Measurements from ENCODE around the gene CNGA3.
A peak's percentile ranks its signal among the peaks of the same experiment; 100 is the strongest.
"Not testable (repeated sequence)": the region's sequence is repeated elsewhere in the genome, so short reads cannot be mapped to it uniquely, and the experiment has no call there.

Gene CNGA3

GRCh38 chr2:98320171-98320570 is 26.1 kb upstream of the CNGA3 start:
- H3K27ac ChIP-seq, H3K4me3 ChIP-seq: not testable (repeated sequence)

GRCh38 chr2:98324181-98324580 is 22.1 kb upstream of the CNGA3 start:
- Histone ChIP-seq H3K27ac (no peak overlapping the region), H3K4me3 (no peak overlapping the region)

- no peak overlapping the region for H3K27ac ChIP-seq
- no peak overlapping the region for H3K4me3 ChIP-seq
Measured at GRCh38 chr2:98327776-98328175, 18.5 kb upstream of the CNGA3 start.

GRCh38 chr2:98329549-98329948 is 16.7 kb upstream of the CNGA3 start:
- Histone ChIP-seq H3K27ac (no peak overlapping the region), H3K4me3 (no peak overlapping the region)

- Histone ChIP-seq H3K27ac (peak overlapping the region in 1 of 21 experiments; percentile 26), H3K4me3 (no peak overlapping the region)
Measured at GRCh38 chr2:98332989-98333388, 13.3 kb upstream of the CNGA3 start.

GRCh38 chr2:98333922-98334321 is 12.3 kb upstream of the CNGA3 start:
- Histone ChIP-seq H3K4me3 (no peak overlapping the region), H3K27ac (peak overlapping the region in 8 of 21 experiments; percentile 14 to 78 (median 46))

- Histone ChIP-seq H3K4me3 (no peak overlapping the region), H3K27ac (peak overlapping the region in 4 of 21 experiments; percentile 20 to 78 (median 36))
Measured at GRCh38 chr2:98334439-98335078, 11.7 kb upstream of the CNGA3 start.

- Histone ChIP-seq H3K27ac (peak overlapping the region in 1 of 21 experiments; percentile 78), H3K4me3 (no peak overlapping the region)
Measured at GRCh38 chr2:98335271-98335670, 11.0 kb upstream of the CNGA3 start.

- Histone ChIP-seq H3K4me3 (no peak overlapping the region), H3K27ac (no peak overlapping the region)
Measured at GRCh38 chr2:98341241-98341640, 5.0 kb upstream of the CNGA3 start.

GRCh38 chr2:98343285-98343684 is 3.0 kb upstream of the CNGA3 start:
- no peak overlapping the region for H3K27ac ChIP-seq
- no peak overlapping the region for H3K4me3 ChIP-seq

GRCh38 chr2:98347298-98348065 is 1.2 kb downstream of the CNGA3 start:
- H3K4me3 ChIP-seq: no peak overlapping the region

GRCh38 chr2:98348066-98348561 is 1.9 kb downstream of the CNGA3 start:
- H3K27ac ChIP-seq: no peak overlapping the region
- H3K4me3 ChIP-seq: no peak overlapping the region

More at GRCh38 chr2:98347298-98348065, 1.2 kb downstream of the CNGA3 start:
- no peak overlapping the region for H3K27ac ChIP-seq

GRCh38 chr2:98350411-98350810 is 4.2 kb downstream of the CNGA3 start:
- H3K4me3 ChIP-seq: no peak overlapping the region
- H3K27ac ChIP-seq: no peak overlapping the region

GRCh38 chr2:98355881-98356280 is 9.6 kb downstream of the CNGA3 start:
- Histone ChIP-seq H3K27ac (no peak overlapping the region), H3K4me3 (no peak overlapping the region)

GRCh38 chr2:98356729-98357128 is 10.5 kb downstream of the CNGA3 start:
- H3K27ac ChIP-seq: no peak overlapping the region

GRCh38 chr2:98357849-98358248 is 11.6 kb downstream of the CNGA3 start:
- Histone ChIP-seq H3K4me3 (no peak overlapping the region), H3K27ac (no peak overlapping the region)

More at GRCh38 chr2:98356729-98357128, 10.5 kb downstream of the CNGA3 start:
- no peak overlapping the region for H3K4me3 ChIP-seq

- Histone ChIP-seq H3K4me3 (no peak overlapping the region), H3K27ac (no peak overlapping the region)
Measured at GRCh38 chr2:98359986-98360385, 13.7 kb downstream of the CNGA3 start.

- H3K4me3 ChIP-seq: no peak overlapping the region
- no peak overlapping the region for H3K27ac ChIP-seq
Measured at GRCh38 chr2:98367721-98368120, 21.5 kb downstream of the CNGA3 start.

GRCh38 chr2:98369710-98370239 is 23.5 kb downstream of the CNGA3 start:
- Histone ChIP-seq H3K4me3 (no peak overlapping the region), H3K27ac (no peak overlapping the region)

GRCh38 chr2:98372121-98372520 is 25.9 kb downstream of the CNGA3 start:
- Histone ChIP-seq H3K27ac (no peak overlapping the region), H3K4me3 (no peak overlapping the region)

GRCh38 chr2:98372579-98372978 is 26.3 kb downstream of the CNGA3 start:
- Histone ChIP-seq H3K27ac (no peak overlapping the region), H3K4me3 (no peak overlapping the region)
